Epithelial cell of alveolus of lung (primary cell): ENCODE data around the gene RXFP3. TPM values are rescaled to one million over a fixed set of nuclear protein-coding genes. Genes with fewer than 3 reads are reported as not detected.

Source experiments
- total RNA-seq: library from RNA; depleted of rRNA; stranded (reverse); fragments of >200 nt; gene quantifications from 2 replicates; pipeline ENCODE4 v1.2.1, GENCODE V29; 2015

RXFP3 gene, protein sequence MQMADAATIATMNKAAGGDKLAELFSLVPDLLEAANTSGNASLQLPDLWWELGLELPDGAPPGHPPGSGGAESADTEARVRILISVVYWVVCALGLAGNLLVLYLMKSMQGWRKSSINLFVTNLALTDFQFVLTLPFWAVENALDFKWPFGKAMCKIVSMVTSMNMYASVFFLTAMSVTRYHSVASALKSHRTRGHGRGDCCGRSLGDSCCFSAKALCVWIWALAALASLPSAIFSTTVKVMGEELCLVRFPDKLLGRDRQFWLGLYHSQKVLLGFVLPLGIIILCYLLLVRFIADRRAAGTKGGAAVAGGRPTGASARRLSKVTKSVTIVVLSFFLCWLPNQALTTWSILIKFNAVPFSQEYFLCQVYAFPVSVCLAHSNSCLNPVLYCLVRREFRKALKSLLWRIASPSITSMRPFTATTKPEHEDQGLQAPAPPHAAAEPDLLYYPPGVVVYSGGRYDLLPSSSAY
- 0.13 TPM in 1 of 2 replicates, not detected in the other for total RNA-seq

GRCh38 chr5:33936381-33937016 lies at the start of gene RXFP3:
RXFP3 (plus strand) TSS chr5:33936386; CDS start chr5:33936741, 355 bp downstream.

GRCh38 chr5:33891788-33892619 lies 44.2 kb upstream of the RXFP3 start, which contains the start of gene ADAMTS12:
ADAMTS12 (minus strand) TSS chr5:33891990; CDS start chr5:33891856, 134 bp downstream.

DNA sequence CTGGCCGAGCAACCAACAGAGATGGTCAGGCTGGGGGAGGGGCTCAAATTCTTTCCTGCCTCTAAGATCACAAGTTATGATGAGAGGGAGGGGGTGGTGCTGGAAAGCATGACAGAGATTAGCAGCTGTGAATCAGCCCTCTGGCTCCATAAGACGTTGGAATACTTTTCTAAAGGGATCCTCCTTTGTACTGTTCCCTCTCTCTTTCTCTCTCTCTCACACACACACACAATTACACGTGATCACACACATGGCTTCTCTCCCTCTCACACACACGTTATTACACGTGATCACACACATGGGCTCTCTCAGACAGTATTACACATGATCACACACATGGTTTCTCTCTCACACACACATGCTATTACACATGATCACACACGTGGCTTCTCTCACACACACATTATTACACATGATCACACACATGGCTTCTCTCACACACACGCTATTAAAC lies 48.5 kb downstream of the RXFP3 start, which contains the start of gene SLC45A2:
TSS of gene SLC45A2 (minus strand) at position 23 of the 454 bp plus-strand sequence. CDS start 110 bp downstream, outside the sequence.

Other genes with a start within 250 kb of the RXFP3 start
- 20.6 and 82.2 TPM in 2 replicates for gene ADAMTS12, start 44.4 kb upstream of the RXFP3 start, total RNA-seq
- not detected in 2 replicates for gene SLC45A2, start 48.3 kb downstream of the RXFP3 start, total RNA-seq
- gene AMACR, start 71.7 kb downstream of the RXFP3 start, total RNA-seq, result 4.8 and 12.9 TPM in 2 replicates
- 0.13 and 0.64 TPM in 2 replicates for gene C1QTNF3, start 106.8 kb downstream of the RXFP3 start, total RNA-seq